Measurements from ENCODE around the gene BOC. TPM values are rescaled to one million over a fixed set of nuclear protein-coding genes. Genes with fewer than 3 reads are reported as not detected.

Gene BOC
- total and polyA plus RNA-seq, 2 of the 8 experiments (the other 6 are each of a cell fraction or from before 2014, with no cell fraction given) = 6.9 to 9.3 TPM

GRCh38 chr3:113275929-113276750, 64.8 kb downstream of the BOC start:
- Histone ChIP-seq H3K9me3 (ENCODE audit: insufficient read depth in 2 of 2, low read depth in 1 of 2, low read length in 1 of 2) (no peaks in the 10 kb centered on the region), H3K23me2 (ENCODE audit: low read depth, low read length) (no peaks in the 10 kb centered on the region), H2BK5ac (ENCODE audit: low read depth, low read length) (no peak overlapping the region), H4K91ac (replicated peaks; ENCODE audit: insufficient read length, low read length) (no peak overlapping the region), H3K4me1 (replicated peaks in 1 of 4; ENCODE audit: control insufficient read depth in 3 of 4, insufficient read depth in 4 of 4, low read length in 3 of 4) (peaks cover 0 to 11% (median 5%) of the 10 kb centered on the region in 4 experiments; a peak in 5 of 7 replicates), H2AK5ac (ENCODE audit: low read depth, low read length) (no peak overlapping the region), H3K9ac (replicated peaks in 1 of 4; ENCODE audit: extremely low read depth in 1 of 4, low read depth in 3 of 4, low read length in 3 of 4) (no peak overlapping the region), H2BK12ac (ENCODE audit: low read depth, low read length) (no peak overlapping the region; the same call in 1 of the 2 replicates), H3K4ac (replicated peaks; ENCODE audit: insufficient read length, low read depth, low read length) (no peak overlapping the region), H3K36me3 (ENCODE audit: control insufficient read depth in 2 of 4, insufficient read depth in 4 of 4, low read length in 3 of 4) (peaks cover 0 to 3% (median 0%) of the 10 kb centered on the region in 4 experiments; a peak in 3 of 8 replicates), H3K56ac (replicated peaks; ENCODE audit: insufficient read length, low read depth, low read length) (no peak overlapping the region), H3K4me3 (ENCODE audit: extremely low read depth in 1 of 4, insufficient read depth in 2 of 4, low read depth in 3 of 4, low read length in 4 of 4) (no peak overlapping the region; a peak in 1 of 8 replicates), H4K8ac (ENCODE audit: extremely low read depth, insufficient read depth, low read length) (no peak overlapping the region; the same call in 1 of the 2 replicates), H4K20me1 (replicated peaks in 1 of 2; ENCODE audit: control insufficient read depth in 1 of 2, insufficient read depth in 2 of 2, low read length in 2 of 2) (no peaks in the 10 kb centered on the region), H3K79me1 (ENCODE audit: low read depth, low read length) (no peaks in the 10 kb centered on the region), H3K27ac (ENCODE audit: low read depth, low read length) (no peak overlapping the region), H2BK15ac (ENCODE audit: low read length) (no peak overlapping the region; the same call in 1 of the 2 replicates), H2BK120ac (replicated peaks; ENCODE audit: low read depth, low read length) (no peak overlapping the region), H2AFZ (ENCODE audit: low read length) (no peak overlapping the region), H2BK20ac (ENCODE audit: low read length) (0 out of 2 replicates have a peak overlapping the region, but pooled peaks have one; percentile 41), H3K18ac (ENCODE audit: extremely low read depth, low read length) (peak overlapping the region; percentile 42; the same call in 1 of the 2 replicates), H3K27me3 (replicated peaks in 1 of 4; ENCODE audit: control insufficient read depth in 3 of 4, extremely low read depth in 1 of 4, insufficient read depth in 3 of 4, low read length in 3 of 4) (no peaks in the 10 kb centered on the region), H4K5ac (ENCODE audit: insufficient read length, low read depth, low read length) (no peak overlapping the region), H3K23ac (ENCODE audit: insufficient read length) (no peak overlapping the region), H3K4me2 (ENCODE audit: insufficient read depth in 1 of 2, low read depth in 2 of 2, low read length in 2 of 2) (no peak overlapping the region), H3K14ac (ENCODE audit: insufficient read length) (no peak overlapping the region), H3K79me2 (ENCODE audit: control insufficient read depth in 1 of 2, insufficient read depth in 2 of 2, low read length in 2 of 2) (no peaks in the 10 kb centered on the region)
- peak; percentile 19 for FAIRE-seq
- WGBS, 2 experiments (ENCODE audit: extremely low coverage in 1 of 2, insufficient coverage in 1 of 2, insufficient read length in 1 of 2, insufficient replicate concordance in 2 of 2, low coverage in 1 of 2, low lambda C conversion rate in 2 of 2, missing lambda C conversion rate in 1 of 2) = 82% methylated on average over 16 of the region's 16 CpGs; no CpG with 5 or more reads in 1 of the 2 experiments
- no peak for DNase-seq (ENCODE audit: low read depth in 1 of 2, low spot score in 2 of 2)
- ChIA-PET CTCF (ENCODE audit: partially characterized antibody) (interaction anchor here (0.8 to 7.4 kb wide), 21 partner anchors 11 to 301 kb away, joined by 3 to 63 read pairs (median 4); no protein-coding TSS in a partner anchor), POLR2A (ENCODE audit: partially characterized antibody) (interaction anchor here (1.6 kb wide), 1 partner anchor 12 kb away, joined by 3 read pairs; no protein-coding TSS in a partner anchor)
- TF ChIP-seq GTF2F1 (IDR thresholded peaks at IDR 0.05; ENCODE audit: borderline replicate concordance, low read depth, low read length) = no peak
- TF ChIP-seq NRF1 (IDR thresholded peaks at IDR 0.05; ENCODE audit: low read depth, low read length) = no peak
- no peak for TF ChIP-seq RXRA (IDR thresholded peaks at IDR 0.05; ENCODE audit: insufficient read depth, low read depth, low read length)
- no peak for TF ChIP-seq FOSL1 (IDR thresholded peaks at IDR 0.05; ENCODE audit: insufficient read depth, low read depth, low read length)
- TF ChIP-seq SIX5 (IDR thresholded peaks at IDR 0.05; ENCODE audit: low read depth, low read length) = no peak
- no peak for TF ChIP-seq TCF12 (IDR thresholded peaks at IDR 0.05; ENCODE audit: low read depth, low read length)
- no peak for TF ChIP-seq CBX5 (IDR thresholded peaks at IDR 0.05; ENCODE audit: low read depth, low read length)
- no peak for TF ChIP-seq BRCA1 (IDR thresholded peaks at IDR 0.05; ENCODE audit: low read depth, low read length)
- TF ChIP-seq CTCF (IDR thresholded peaks at IDR 0.05; ENCODE audit: control extremely low read depth in 1 of 3, insufficient read depth in 1 of 3, low read depth in 1 of 3, low read length in 3 of 3) = peak; percentile 8 to 54 (median 39)
